HG03064 (cell line): Measurements from ENCODE around the gene PKNOX2.

Source experiments
- ATAC-seq: cut with Tn5 transposase; IDR thresholded peaks from one replicate; pipeline ENCODE4 v1.9.1; 2021; ENCODE audit warnings: low read depth; ENCODE audit not compliant: unreplicated experiment

PKNOX2 gene

DNA sequence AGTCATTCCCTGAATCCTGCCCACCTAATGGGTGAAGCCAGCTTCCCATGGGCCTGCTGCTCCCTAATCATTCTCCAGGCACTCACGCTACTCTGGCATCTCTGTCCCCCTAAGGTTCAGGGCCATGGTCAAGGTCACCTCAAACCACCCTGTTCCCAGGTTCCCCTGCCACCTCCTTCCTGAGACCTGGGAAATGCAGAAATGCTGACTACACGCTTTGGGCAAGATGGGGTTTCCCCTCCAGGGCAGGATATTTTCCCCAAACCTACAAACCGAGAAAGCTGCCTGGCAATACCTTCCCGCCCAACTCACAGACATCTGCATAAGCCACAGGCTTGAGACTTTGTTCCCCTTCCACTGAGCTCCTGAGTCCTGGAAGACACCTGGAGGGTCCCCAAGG, 233.9 kb downstream of the PKNOX2 start:
- no peak for ATAC-seq

DNA sequence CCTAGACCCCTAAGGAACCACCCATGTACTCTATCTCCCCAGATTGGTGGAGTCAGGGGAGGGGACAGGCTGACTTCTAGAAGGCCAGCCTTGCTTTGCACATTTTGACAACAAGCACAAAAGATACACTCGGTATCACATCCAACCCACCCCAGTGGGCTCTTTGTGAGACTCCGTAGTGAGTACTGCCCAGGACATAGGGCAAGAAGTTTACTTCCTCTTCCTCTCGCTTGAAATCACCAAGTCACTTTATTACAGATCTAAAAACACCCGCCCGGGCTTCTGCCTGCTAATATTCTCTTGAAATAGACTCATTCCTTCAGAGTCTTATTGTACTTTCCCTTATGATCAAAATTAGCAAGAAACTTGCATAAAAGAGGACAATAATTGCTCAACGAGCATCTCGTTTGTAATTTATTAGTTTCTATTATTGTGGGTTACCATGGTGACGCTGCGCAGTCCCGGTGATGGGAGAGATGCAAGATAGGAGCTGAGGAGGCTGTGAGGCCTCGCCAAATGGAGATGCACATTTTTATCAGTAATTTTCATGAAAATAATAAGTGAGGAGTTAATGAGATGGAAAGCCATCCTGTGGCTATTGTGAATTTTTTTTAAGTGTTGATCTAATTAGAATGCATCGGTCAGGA, 234.6 kb downstream of the PKNOX2 start:
- no peak for ATAC-seq

DNA sequence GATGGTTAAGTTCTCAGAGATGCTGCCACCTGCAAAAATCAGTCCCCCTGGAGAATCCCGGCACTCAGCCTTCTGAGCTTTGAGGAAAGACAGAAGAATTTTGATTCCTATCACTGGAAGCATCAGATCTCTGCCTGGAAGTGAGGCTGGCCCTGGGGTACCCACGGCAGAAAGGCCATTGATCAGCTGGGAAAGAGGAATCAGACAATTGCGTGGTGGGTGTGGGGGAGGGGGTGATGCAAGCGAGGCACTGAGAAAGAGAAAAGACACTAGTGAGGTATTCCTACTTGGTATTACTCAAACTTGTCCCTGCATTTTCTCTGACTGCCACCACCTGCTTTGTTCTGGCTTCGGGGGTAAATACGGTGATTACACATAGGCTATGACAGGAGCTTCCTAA, 235.4 kb downstream of the PKNOX2 start:
- ATAC-seq = no peak

DNA sequence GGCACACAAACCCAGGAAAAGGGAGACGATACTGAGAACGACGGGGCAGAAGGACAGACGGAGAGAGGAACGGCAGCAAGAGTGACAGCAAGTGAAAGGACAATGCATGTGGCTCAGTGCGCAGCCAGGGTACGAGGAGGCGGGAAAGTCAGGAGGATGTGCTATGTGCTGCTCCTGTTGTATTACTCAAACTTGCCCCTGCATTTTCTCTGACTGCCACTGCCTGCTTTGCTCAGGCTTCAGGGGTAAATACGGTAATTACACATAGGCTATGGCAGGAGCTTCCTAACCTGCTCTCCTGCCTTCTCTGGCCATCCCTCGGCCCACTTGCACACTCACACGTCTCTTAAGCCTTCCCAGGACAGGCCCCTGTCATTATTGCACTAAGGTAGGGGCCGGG, 236.7 kb downstream of the PKNOX2 start:
- ATAC-seq = no peak

DNA sequence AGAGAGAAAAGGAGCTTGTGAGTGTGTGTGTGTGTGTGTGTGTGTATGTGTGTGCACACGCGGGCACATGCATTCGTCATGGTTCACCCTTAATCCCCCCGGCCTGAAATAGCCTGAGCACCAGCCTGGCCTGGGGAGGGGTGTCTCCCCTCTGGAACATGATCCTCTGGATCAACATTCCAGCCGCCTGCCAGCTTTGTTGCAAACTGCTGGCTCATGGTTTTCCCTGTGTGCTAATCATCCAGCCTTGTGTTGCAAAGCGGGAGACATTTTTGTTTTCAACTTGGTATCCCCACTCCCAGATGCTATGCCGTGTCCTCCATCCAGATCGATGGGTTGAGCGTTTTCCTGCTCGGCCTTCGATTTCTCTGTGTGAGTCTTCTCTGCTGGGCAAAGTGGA, 237.2 kb downstream of the PKNOX2 start:
- no peak for ATAC-seq

DNA sequence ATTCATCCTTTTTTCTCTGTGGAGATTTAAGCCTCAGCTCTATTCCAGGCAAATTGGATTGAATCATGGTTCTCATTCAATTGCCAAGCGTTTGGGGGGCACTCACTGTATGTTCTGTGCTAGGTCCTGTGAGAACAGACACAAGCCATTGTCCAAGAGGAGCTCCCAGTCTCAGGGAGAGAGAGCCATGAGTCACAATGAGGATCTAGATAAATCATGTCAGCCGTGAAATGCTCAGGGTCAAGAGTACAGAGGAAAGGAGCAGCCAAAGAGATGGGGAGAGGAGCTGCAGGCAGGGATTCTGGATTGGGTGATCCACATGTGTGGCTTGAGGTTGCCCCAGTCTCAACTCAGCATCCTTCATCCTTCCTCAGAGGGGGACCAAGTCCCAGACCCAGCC, 237.9 kb downstream of the PKNOX2 start:
- ATAC-seq = no peak

DNA sequence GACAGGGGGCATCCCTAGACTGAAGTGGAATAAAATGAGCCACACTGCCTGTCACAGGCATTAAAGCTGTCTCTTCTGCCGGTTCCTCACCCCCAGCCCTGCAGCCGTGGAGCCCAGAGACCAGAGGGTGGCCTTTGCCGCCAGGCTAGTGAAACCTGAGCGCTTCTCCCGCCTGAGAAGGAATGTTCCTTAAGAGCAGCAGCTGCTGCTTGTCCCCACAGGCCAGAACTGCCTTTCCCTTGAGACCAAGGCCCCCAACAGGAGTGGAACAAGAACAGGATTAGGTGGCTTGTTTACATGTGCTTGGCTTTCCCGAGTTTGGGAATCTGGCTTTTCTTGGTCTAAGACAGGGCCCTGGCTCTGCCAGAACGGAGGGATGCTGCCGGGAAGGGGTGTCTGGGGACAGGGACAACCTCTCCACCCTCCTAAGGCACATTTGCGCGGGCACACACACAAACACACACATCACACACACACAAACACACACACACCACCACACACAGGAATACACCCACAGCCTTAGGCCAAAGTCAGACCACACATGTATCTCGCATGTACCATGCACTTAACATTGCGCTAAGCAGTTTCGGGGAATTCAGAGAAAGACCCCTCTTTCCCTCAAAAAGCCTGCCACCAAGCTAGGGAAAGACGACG, 239.7 kb downstream of the PKNOX2 start:
- no peak for ATAC-seq

DNA sequence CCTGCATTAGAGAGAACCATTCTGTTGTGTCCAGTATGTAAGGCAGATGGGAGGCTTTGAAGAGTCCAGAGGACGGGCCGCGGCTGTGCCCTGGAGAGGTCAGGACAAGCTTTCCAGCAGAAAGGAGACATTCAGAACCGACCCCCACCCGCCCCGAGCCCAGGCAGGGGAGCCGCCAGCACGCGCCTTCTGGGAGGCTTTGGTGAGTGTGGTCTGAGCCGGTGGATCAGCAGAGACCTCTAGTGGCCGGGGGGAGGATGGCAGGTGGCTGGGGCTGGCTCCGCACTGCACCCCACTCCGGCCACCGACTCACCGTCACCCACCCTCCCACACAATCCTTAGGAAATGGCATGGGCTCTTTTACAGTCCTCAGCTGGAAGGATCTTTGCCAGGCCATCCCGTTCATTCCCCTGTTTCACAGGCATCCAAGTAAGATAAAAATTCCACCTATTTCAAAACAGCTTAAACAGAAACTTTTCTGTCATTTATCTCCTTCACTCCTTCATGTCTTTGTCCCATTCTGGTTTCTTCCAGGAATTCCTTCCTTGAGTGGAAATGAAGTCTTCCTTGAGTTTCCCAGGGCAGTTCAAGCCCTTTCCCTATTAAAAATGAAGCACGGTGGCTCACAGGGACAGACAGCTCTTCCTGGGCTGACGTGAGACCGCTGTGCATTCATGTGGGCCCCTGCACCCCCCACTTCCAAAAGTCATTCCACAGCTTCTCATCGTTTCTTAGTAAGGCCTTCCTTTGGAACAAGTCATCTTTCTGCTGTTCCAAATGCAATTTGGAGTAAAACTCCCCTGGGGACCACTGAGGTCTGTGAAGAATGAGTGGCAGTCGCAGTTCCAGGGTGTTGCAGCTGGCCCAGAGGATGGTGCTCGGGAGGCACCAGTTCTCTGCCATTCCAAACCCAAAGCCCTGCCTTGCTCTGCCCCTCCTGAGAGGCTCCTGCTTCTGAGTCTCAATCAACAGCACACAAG, 240.6 kb downstream of the PKNOX2 start:
- peak; percentile 90 for ATAC-seq

DNA sequence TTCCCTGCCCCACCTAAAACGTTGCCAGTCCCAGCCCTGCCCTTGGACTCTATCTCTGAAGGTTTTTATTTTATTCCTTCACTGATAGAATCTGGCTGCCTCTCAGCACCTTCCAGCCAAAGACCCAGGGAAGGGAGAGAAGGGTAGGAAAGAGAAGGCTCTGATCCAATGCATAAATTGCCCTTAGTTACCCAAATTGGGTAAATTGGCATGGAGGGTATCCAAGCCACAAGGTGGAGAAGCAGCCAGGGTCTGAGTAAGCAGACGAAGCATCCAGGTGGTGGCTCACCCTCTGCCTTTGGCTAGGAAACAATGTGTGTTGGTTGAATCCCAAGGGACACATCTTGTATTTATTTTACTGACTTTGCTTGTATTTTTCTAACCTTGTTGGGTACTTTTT, 242.5 kb downstream of the PKNOX2 start:
- ATAC-seq = no peak

DNA sequence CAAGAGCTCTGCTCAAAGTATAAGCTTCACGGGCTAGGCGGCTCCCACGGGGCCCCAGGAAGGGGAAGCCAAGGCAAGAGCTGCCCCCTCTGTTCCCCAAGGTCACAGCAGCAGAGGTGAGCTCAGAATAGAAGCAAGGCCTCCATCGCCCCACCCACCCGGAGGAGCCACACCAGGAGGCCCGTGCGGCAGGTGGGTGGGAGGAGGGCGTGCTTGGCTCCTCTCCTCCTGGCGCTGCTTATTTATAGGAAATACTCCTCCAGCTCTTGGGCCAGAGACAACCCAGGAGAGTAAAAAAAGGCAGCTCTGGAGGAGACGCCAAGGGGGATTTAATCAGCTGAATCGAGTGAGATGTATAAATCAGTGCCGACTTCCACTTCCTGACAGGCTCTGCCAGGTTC, 243.8 kb downstream of the PKNOX2 start:
- ATAC-seq = no peak

DNA sequence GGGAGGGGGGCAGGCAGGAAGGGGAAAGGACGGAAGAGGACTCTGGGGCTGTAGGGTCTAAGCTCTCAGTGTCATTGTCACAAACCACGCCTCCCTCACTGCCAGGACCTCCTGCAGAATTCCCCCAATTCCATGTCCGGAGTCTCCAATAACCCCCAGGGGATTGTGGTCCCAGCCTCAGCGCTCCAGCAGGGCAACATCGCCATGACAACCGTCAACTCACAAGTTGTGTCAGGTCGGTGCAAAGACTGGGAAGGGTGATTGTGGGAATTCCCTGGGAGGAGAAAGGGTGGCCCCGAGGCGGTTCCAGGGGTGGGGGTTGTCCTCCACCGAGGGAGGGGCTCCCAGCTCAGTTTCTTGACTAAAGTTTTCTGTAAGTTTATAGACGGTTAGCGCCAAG, 245.5 kb downstream of the PKNOX2 start:
- no peak for ATAC-seq

DNA sequence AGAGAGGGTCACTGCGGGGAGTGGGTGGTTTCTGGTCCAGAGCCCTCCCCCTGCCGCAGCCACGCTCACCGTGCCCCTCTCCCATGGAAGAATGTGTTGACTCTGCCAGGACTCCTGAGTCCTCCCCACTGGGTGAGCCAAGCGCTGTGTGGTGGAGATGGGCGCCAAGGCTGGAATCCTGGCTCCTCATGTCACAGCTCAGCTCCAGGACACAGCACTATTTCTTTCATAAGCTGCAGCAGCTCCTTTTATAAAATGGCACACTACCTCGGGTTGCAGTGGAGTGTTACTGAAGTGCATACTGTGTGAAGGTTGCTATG, 247.6 kb downstream of the PKNOX2 start:
- ATAC-seq = no peak

DNA sequence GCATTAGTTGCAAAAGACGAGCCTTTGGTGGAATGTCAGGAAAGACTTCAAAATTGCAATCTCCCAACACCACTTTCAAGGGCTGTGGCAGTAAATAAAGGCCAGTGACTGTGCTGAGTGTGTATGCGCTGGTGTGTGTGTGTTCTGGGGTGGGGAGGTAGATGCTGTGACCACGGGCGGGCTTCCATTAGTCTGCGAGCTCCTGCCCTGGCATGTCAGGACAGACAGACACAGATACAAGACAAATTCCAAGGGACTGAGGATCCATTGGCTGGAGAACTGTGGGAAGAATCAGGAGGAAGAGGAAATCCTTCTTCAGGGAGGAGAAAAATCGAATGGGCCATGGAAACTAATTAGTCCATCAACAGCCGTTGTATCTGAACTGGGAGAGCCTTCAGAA, 248.0 kb downstream of the PKNOX2 start:
- no peak for ATAC-seq

DNA sequence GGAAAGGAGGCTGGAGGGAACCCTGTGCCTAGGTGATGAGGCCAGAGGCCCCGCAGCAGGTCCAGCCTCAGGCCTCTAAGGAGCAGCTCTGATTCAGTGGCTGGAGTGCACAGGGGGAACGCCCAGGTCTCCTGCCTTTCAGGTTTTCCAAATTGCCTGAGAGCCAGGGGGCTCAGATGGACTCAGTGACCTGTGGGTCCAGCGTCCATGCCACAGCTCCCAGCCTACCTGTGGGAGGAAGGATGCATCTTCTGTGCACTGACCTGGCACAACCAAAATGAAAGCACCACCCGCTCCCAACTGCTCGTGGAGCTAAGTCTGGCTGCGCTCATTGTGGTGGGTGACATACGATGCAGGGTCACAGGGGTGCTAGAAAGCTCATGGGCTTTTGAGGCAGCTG, 248.7 kb downstream of the PKNOX2 start:
- no peak for ATAC-seq

DNA sequence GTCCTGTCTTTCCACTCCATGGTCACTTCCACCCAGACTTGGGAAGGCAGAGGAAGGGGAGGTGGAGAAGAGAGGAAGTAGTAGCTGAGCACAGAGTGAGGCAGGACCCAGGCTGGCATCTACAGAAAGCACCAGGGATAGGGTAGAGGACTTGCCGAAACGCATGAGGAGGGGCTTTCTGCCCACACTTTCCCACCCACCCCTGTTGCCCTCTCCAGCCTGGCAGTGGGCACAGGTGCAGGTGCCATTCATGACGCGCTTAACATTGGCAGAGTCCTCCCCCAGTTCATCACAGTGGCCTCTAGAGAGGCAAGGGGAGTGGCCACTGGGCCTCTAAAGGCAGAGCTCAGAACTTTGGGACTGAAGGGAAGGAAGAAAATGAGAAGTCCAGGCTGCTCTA, 249.6 kb downstream of the PKNOX2 start:
- no peak for ATAC-seq

DNA sequence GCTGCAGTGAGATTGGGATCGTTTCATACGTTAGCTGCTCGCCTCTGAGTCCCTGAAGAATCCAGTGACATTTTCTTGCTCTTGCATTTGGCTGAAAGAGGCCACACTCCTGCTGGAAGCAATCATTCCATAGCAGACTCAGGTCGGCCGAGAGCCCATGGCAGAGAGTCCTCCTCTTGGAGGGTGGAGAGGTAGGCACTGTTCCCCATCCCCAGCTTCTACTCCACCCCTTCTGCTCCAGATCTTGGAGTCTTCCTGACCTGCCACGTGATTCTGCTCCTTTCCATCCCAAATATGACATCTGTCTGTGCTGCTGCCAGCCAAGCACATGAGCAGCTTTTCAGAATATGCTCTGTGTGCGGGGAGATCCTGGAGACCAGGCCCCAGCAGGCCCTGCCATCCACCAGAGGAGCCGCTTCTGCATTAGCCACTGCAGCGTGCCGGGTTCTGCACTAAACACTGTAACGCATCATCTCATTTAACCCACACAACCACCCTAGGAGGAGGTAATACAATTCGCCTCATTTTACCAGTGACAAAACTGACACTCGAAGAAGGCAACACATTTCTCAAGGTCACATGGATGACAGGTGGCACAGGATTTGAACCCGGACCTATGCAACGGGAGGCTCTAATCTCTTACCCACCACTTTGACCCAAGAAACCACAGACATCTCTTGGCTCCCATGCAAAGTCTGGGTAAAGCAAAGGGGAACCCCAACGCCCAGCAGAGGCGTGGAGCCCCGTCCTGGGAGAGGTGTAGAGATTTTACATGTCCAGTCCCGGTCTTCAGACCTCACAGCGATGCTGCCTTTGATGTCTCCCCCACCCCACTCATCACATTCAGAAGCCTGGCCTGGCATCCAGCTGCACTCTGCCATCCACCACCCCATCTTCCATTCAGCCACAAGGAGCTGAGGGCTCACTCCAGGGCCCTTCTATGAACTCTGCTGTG, 252.7 kb downstream of the PKNOX2 start:
- no peak for ATAC-seq

DNA sequence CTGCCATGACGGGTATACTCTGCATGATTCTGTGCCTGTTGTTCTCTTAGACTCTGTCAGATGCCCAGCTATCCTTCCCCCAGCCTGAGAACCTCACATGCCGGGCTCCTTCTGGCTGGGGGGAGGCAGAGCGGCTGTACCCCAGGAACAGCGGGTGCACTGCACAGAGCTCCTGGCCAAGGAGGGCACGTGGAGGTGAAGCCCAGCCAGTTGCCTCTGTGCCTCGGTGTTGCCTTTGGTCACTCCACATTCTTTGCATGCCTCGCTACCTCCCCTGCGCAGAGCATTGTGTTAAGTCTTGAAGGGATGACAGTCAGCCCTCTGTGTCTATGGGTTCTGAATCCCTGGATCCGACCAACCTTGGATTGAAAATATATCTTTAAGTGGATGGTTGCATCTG, 253.8 kb downstream of the PKNOX2 start:
- no peak for ATAC-seq

DNA sequence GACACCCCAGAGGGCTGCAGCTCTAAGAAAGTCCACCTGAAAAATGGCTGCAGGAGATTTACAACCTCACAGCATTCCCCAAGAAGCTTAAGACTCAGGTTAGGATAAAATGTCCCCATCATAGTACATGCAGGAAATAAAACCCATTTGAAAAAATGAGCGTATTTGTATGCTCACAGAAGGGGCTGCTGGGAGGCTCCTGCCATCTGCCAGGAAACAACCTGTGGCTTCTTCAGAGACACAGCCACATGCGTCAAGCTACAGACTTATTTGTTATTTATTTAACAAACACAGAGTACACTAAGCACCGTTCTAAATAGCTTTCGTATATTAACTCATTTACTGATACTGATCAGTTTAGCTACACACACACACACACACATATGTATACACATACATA, 258.1 kb downstream of the PKNOX2 start:
- no peak for ATAC-seq

DNA sequence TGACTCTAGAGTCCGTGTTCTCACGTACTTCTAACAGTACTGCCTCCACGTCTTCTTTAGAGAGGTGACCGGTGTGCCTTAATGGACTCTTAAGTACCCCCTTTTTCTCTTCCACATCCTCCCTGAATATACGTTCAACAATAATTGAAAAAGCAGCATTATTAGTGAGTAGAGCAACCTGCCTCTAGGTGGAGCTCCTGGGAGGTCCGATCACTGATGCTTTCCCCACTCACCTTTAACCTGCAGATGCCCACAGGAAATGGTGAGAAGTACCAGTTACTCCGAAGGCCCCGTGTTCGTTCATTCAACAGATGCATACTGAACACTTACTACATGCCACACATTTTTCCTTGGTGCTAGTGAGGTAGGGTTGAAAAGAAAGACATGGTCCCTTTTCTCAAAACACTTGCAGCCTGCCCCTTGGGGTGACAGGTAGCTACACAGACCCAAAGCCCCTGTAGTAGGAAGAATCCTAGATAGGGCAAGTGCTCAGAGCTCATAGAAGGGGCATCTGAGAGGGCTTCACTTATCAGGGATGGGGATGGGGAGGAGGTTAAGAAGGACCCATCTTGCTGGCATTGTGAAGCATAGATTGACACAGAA, 258.8 kb downstream of the PKNOX2 start:
- ATAC-seq = no peak

DNA sequence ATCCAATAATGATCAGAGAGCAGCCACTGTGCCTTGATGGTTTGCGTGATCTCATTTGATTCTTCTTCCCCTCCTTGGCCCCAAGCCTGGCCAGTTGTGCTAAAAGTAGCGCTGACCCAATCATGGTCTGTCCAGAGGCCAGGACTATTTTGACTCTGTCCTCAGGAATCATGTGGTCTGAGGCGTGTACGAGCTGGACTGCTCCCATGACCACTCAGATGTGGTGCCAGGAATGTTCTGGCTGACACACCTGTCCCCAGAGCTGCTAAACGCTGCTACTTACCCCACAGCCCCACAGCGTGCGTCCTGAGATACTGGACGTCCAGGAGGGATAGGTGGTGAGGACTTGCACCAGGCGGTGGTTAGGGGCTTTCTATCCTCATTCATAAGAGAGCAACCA, 261.1 kb downstream of the PKNOX2 start:
- ATAC-seq = no peak
